HG02885 (cell line): Measurements from ENCODE around the gene FAM83F.

Source experiments
- ATAC-seq: cut with Tn5 transposase; IDR thresholded peaks from one replicate; pipeline ENCODE4 v1.9.1; 2021; ENCODE audit warnings: mild to moderate bottlenecking; ENCODE audit not compliant: unreplicated experiment, poor library complexity

FAM83F gene

DNA sequence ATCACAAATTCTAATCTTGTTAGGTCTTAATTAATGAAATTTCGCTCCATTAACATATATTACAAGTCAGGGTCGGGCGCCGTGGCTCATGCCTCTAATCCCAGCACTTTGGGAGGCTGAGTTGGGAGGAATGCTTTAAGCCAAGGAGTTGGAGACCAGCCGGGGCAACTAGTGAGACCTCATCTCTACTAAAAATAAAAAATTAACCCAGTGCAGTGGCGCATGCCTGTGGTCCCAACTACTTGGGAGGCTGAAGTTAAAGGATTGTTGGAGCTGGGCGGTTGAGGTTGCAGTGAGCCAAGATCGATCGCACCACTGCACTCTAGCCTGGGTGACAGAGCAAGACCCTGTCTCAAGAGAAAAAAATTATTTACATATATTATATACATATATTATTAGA is 32.7 kb upstream of the FAM83F start:
- ATAC-seq = no peak

DNA sequence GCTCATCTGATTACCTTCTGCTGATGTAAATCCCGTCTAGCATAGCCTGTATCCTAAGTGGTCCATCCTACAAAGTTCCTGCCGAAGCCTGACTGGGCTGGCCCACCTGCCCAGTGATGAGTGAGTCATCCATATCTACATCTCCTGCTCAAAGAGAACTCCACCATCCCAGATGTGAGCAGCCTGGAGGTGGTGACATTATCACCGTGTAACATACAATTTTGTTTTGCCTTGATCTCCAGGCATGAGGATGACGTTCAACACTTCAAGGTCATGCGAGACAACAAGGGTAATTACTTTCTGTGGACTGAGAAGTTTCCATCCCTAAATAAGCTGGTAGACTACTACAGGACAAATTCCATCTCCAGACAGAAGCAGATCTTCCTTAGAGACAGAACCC is 29.0 kb upstream of the FAM83F start:
- ATAC-seq = no peak

GRCh38 chr22:39966470-39966869 is 28.3 kb upstream of the FAM83F start:
- ATAC-seq = no peak

- no peak for ATAC-seq
Measured at GRCh38 chr22:39967103-39967829, 27.5 kb upstream of the FAM83F start.

DNA sequence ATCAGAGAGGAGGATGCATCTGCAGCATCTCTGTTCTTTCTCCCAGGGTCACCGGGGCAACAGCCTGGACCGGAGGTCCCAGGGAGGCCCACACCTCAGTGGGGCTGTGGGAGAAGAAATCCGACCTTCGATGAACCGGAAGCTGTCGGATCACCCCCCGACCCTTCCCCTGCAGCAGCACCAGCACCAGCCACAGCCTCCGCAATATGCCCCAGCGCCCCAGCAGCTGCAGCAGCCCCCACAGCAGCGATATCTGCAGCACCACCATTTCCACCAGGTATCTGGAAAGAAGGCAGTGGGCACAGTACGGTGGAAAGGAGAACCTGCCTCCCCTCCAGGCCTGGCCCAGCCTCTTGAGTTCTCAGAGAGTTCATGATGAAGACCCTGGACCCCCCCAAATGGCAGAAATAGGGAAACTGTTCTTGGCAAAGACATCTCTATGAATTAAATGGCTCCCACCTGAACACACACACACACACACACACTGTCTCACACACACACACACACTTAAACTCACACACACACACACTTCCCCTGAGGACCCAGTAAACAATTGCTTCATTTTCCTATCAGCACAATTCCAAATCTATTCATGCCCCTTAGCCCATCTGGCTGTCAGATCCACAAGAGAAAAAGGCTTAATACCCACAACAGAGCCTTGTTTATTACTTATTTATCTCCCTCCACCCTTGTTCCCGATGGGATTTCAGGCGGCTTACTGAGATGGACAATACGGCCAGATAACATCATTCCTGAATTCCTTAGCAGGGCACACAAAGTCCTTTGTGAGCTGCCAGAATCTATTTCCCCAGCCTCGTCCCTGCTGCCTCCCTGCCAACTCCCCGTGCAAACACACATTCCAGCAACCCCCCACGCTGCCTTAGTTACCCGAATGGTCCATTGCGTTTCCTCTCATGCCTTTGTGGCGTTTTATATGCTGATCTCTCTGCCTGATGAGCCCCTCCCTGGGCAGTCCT is 26.5 kb upstream of the FAM83F start:
- ATAC-seq = no peak

DNA sequence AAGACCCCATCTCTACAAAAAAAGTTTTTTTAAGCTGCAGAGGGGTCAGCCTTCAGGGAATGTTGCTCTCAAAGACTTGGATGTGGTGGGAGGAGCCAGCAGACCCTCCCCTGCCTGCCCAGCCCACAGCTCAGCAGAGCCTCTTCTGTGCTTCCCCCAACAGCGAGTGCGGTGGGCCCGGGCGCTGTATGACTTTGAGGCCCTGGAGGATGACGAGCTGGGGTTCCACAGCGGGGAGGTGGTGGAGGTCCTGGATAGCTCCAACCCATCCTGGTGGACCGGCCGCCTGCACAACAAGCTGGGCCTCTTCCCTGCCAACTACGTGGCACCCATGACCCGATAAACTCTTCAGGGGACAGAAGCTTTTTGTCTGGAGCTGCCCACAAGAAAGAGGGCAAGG is 24.0 kb upstream of the FAM83F start:
- no peak for ATAC-seq

- ATAC-seq = no peak
Measured at GRCh38 chr22:39972641-39973040, 22.1 kb upstream of the FAM83F start.

DNA sequence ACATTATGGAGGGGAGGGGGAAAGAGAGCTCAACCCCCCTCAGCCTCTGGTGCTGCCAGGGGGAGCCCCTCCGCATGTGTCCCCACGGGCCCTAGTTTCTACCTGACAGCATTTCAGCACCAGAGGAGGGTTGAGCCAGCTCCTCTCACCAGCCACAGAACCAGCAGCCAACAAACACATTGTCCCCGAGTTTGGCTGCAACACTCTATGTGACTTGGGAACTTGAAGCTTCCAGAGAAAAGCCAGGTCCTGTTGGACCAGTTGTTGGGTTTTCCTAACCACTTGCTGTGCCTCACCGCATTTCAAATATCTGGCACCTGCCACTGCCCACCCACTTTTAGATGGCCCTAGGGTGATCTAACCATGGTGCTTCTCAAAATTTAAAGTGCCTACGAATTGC is 21.1 kb upstream of the FAM83F start:
- ATAC-seq = no peak

- no peak for ATAC-seq
Measured at GRCh38 chr22:39974065-39974464, 20.7 kb upstream of the FAM83F start.

- no peak for ATAC-seq
Measured at GRCh38 chr22:39979048-39979447, 15.7 kb upstream of the FAM83F start.

- ATAC-seq = no peak
Measured at GRCh38 chr22:39979458-39979857, 15.3 kb upstream of the FAM83F start.

- ATAC-seq = no peak
Measured at GRCh38 chr22:39980596-39980995, 14.2 kb upstream of the FAM83F start.

DNA sequence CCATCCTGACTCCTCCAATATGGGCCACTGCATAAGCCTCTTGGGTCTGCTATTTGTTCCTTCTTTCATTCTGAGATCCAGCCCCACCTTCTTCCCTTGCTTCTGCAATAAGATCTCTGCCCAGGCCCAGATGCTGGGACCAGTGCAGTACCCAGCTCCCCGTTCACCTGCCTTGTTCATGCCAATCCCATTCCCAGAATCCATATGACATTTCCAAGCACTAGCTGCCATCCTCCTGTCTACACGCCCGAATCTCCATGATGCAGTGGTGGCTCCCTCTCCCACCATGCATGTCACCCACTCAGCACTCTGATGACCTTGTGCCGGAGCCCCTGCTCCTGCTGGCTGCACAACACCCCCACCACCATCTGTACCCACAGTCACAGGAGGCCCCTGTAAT is 11.4 kb upstream of the FAM83F start:
- no peak for ATAC-seq

GRCh38 chr22:39984006-39984405 is 10.7 kb upstream of the FAM83F start:
- ATAC-seq = no peak

GRCh38 chr22:39984746-39985145 is 10.0 kb upstream of the FAM83F start:
- ATAC-seq = no peak

DNA sequence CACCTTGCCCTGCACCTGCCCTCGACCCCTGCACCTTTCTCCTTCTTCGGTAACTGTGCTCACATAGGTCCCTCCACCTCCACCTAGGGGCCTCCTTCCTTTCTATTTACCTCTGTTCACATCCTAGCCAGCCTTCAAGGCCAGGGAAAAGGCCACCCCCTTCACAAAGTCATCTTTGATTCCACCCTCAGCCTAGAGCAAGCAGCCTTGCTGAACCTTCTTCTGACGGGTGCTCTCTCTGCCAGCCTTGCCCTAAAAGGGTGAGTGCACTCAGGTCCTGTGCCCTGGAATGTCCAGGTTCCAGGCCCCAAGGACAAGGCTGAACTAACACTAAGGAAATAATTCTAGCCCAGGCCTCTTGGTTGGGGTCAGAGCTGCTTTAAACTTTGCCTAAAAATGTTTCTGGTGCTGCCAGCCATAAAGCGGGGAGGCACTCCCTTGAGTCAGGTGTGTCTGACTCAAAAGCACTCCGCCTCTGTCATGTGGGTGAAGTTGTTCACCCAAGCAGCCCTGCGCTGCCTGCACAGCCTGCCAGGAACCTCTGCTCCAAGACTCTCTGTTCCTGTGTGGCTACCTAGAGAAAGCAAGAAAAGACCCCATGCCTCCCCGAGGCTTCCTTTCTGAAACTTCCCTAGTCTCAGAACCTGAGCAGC is 9.2 kb upstream of the FAM83F start:
- no peak for ATAC-seq

DNA sequence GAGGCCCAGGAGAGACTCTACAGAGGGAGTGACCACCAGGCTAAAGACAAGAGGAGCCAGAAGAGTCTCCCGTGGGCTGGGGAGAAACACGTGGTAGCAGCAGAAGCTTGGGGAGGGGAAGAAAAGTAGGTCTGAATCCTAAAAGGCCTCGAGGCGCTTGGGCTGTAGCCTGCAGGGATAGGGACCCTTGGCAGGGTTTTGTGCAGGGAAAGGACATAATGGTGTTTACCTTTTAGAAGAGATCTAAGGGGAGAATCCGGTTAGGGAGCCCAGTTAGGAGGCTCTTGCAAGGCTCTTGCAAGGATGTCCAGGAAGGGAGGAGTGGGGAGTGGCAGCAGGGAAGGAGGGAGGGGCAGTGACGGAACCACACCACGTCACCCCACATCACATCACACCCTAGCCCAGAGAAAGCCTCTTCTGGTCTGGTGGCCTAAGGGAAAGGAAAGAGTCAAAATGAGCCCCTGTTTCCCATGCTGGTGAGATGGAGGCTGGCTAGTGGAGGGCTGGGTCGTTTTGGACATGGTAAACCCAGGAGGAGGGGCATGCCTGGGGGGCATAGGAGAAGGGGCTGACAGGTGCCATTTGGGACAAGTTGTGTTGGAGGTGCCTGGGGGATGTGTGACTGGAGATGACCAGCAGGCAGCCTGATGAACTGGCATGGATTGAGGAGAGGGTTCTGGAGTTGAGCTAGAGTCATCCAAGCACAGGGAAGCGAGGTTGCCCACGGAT is 6.2 kb upstream of the FAM83F start:
- ATAC-seq = no peak

DNA sequence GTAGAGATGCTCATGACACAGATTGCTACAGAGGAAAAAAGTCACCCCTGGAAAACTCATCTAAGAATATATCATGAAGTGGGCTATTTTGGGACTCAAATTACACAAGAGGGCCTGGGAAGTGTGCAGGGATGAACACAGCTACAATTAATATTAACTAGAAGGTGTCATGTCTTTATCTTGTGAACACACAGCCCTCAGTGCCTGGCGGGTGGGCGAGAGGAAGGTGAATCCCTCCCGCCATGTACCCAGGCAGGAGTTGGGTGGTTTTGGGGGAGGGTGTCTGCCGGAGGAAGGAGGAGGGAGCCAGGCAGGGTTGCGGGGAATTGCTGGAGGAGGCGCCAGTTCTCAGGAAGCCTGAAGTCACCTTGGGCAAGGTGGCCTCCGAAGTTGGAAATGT is 5.1 kb upstream of the FAM83F start:
- ATAC-seq = no peak

- ATAC-seq = no peak
Measured at GRCh38 chr22:39990686-39991085, 4.1 kb upstream of the FAM83F start.

DNA sequence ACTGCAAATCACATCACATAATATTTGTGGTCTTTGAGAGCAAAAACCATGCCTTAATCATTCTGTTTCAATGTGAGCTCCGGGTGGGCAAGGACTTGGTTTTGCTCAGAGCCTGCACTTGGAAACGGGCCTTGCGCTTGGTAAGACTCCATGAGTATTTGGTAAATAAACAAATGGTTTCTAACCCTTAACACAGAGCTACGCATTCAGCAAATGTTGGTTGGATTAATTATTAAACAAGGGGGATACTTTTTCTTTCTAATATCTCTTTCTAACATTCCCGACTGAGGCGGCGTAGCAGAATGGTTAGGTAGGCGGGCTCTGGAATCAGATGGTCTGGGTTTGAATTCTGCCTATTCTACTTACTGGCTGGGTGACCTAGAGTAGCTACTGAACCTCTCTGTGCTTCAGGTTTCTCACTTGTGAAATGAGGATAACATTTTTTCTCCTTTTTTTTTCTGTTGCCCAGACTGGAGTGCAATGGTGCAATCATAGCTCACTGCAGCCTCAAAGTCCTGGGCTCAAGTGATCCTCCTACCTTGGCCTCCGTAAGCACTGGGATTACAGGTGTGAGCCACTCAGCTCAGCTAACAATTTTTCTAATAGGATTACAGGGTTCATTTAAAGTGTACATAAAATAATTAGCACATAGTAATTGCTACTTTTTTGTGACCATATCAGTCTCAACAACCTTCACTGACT is 3.4 kb upstream of the FAM83F start:
- ATAC-seq = no peak
